ENCODE results near the gene CGB1. TPM values are rescaled to one million over a fixed set of nuclear protein-coding genes. Genes with fewer than 3 reads are reported as not detected.
A peak's percentile ranks its signal among the peaks of the same experiment; 100 is the strongest.

The CGB1 gene
- polyA plus RNA-seq, 1 of the 3 experiments (the other 2 are of a cell fraction): not detected

GRCh38 chr19:49084206-49085019 lies 47.7 kb upstream of the CGB1 start:
- ChIA-PET POLR2A (no interaction called here), CTCF (interaction anchor here (1.0 kb wide), 1 partner anchor 13 kb away, joined by 4 read pairs; no protein-coding TSS in a partner anchor)
- WGBS (ENCODE audit: low lambda C conversion rate): 72% methylated on average over 26 of the region's 26 CpGs
- no peak for DNase-seq
- Histone ChIP-seq H3K4me2 (peak overlapping the region; percentile 63; the same call in 1 of the 2 replicates), H3K27ac (ENCODE audit: low read depth in 2 of 2, low read length in 1 of 2) (peak overlapping the region; percentile 46 to 69), H3F3A (replicated peaks; ENCODE audit: insufficient read depth) (peaks cover 4% of the 10 kb centered on the region), H3K4me1 (ENCODE audit: control insufficient read depth in 1 of 2, insufficient read depth in 2 of 2, low read depth in 1 of 2, low read length in 1 of 2) (peaks cover 10 to 12% of the 10 kb centered on the region in 2 experiments; a peak in 1 of 4 replicates), H4K20me1 (ENCODE audit: insufficient read depth) (peaks cover 39% of the 10 kb centered on the region), H3K9ac (peak overlapping the region; percentile 98; the same call in 1 of the 2 replicates), H3K79me2 (ENCODE audit: insufficient read depth) (peaks cover 45% of the 10 kb centered on the region), H3K9me3 (no peaks in the 10 kb centered on the region), H3K27me3 (ENCODE audit: insufficient read depth) (no peaks in the 10 kb centered on the region), H2AFZ (ENCODE audit: low read depth) (peak overlapping the region; percentile 71), H3K36me3 (replicated peaks in 1 of 2; ENCODE audit: control insufficient read depth in 1 of 2, insufficient read depth in 2 of 2, low read length in 1 of 2) (peaks cover 10 to 25% of the 10 kb centered on the region in 2 experiments), H3K4me3 (ENCODE audit: low read depth in 2 of 2, low read length in 1 of 2) (peak overlapping the region; percentile 24 to 78; a peak in 3 of 4 replicates), H3K9me2 (no peaks in the 10 kb centered on the region)
- TF ChIP-seq GATA2 (CRISPR knock-in tag; IDR thresholded peaks at IDR 0.05) (no peak), FOXM1 (IDR thresholded peaks at IDR 0.05; ENCODE audit: low read depth) (no peak), JUND (IDR thresholded peaks at IDR 0.05) (no peak), USF1 (IDR thresholded peaks at IDR 0.05; ENCODE audit: borderline replicate concordance, low read depth) (no peak), NFIC (IDR thresholded peaks at IDR 0.05; ENCODE audit: borderline replicate concordance) (no peak), CHD2 (IDR thresholded peaks at IDR 0.05; ENCODE audit: low read length, partially characterized antibody) (no peak), PBX3 (IDR thresholded peaks at IDR 0.05) (no peak), MAX (IDR thresholded peaks at IDR 0.05; ENCODE audit: low read depth) (no peak), USF2 (IDR thresholded peaks at IDR 0.05; ENCODE audit: borderline replicate concordance, low read depth, low read length) (no peak), TCF12 (IDR thresholded peaks at IDR 0.05) (no peak), ZBTB33 (IDR thresholded peaks at IDR 0.05; ENCODE audit: borderline replicate concordance, low read depth) (no peak), FOSL2 (IDR thresholded peaks at IDR 0.05; ENCODE audit: borderline replicate concordance, low read depth) (no peak), RXRA (IDR thresholded peaks at IDR 0.05; ENCODE audit: borderline replicate concordance, low read depth) (no peak), CTCF (IDR thresholded peaks at IDR 0.05) (no peak), REST (IDR thresholded peaks at IDR 0.05; ENCODE audit: low read depth, low read length) (no peak)

Data from SK-N-SH (cell line).